Measurements from ENCODE around the gene YBX2.

Gene YBX2

GRCh38 chr17:7241783-7242716 lies 52.4 kb downstream of the YBX2 start, which contains the start of gene GABARAP:
Gene GABARAP, minus strand, starts transcription at chr17:7242449. Its CDS starts 119 bp downstream, at chr17:7242330.
- peak; percentile 97 for DNase-seq

- DNase-seq: peak; percentile 61
These were observed 53.2 kb downstream of the YBX2 start for GRCh38 chr17:7241090-7241733.

GRCh38 chr17:7240375-7240774 lies 54.1 kb downstream of the YBX2 start:
- DNase-seq: peak; percentile 43

DNA sequence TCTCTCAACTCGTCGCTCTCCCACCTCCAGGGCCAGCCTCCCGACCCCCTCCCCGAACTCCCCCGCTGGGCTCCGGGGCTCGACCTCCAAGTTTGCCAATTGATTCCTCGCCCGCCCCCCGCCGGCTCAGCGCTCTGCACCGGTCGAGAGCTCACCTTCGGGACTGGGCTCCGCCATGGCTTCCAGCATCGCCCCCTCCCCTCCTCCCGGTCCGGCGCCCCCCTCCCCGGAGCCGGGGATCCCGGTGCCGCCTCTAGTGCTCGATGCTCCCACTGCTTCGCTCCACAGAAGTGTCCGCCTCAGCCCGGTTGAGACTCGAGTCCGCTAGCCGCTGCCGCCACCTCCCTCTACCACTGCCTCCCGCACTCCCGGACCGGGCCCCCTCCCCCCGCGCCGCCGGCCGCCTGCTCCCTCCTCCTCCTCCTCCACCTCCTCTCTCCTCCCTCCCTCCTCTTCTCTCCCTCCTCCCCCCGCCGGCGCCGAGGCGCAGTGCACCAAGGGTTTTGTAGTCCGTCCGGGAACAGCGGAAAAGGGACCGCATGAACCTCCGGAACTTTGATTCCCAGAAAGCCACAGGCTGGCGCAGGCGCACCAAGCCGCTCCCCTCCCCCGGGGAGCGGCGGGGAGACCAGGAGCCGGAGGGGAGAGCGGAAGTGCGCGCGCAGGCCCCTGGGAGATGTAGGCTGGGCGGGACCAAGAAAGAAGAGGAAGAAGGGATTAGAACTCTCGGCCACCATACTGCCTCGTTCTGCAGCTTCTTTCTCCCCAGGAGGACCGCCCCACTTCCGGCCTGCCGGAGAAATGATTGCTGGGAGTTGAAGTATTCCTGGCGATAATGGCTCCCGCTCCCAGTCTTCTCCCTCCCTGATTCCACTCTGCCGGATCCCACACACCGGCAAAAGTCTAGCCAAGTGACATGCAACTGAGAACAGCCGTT lies 55.1 kb downstream of the YBX2 start, which contains the start of gene PHF23:
Gene PHF23 (minus strand): TSS at position 367 of the 937 bp plus-strand sequence. CDS start 178 bp downstream, at position 189.
- peak; percentile 100 for DNase-seq

DNA sequence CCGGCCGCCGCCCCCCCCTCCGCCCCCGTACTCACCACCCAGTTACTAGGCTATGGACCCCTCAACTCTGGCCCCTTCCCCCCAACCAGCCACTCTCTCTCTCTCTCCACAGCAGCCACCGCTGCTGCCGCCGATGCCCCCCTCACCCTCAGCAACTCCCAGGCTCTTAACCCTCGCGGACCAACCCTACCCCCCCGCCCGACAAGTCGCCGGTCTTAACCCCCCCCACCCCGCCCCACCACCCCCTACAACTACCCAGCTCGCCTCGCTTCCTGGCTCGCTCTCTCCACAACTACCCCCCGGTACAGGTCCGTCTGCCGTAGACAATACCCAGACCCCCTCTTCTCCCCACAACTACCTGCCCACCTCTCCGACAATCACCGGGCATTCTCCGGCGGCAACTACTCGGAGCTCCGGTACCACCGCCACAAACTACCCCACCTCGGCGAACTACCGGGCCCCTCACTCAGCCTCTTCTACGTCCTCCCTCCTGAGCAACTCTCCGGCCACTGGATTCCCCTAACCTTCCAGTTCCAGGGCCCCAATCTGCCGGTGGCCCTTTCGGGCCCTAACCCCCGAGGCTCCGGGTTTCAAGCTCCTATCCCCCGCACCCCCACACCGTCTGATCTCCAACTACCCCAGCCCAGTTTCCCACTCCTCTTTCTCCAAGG lies 55.9 kb downstream of the YBX2 start:
- DNase-seq: peak; percentile 60

Measured in OCI-M1 (cell line).